ENCODE measurements around the gene CHMP1A.
"Not testable (repeated sequence)": the region's sequence is repeated elsewhere in the genome, so short reads cannot be mapped to it uniquely, and the experiment has no call there.

Gene CHMP1A

DNA sequence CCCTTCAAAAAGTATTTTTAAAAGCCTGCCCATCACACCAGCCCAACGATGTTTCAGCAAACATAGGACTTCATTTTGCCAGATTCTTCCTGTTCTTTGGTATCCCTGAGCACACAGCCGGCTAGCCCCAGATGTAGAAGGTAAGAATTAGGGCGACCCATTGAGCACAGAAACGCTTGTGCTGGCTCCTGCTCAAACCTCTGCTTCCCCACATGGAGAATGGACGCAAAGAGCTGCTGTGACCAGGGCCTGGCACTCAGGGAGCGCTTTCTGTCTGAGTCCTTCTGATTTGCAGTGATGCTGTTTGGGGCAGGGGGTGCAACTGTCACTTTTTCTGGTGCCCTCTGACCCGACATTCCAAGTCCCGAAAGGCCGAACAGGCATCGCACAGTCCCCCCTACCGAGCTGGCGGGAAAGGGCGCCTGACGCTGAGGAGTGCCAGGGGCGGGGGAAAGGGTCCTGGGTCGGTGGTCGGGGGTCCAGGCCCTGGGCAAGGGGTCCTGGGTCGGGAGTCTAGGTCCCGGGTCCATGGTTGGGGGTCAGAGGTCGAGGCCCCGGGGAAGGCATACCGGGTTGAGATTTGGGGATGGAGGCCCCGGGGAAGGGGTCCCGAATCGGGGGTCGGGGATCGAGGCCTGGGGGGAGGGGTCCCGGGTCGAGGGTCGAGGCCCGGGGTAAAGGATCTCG, 930 bp downstream of the CHMP1A start:
- no peak for DNase-seq

DNA sequence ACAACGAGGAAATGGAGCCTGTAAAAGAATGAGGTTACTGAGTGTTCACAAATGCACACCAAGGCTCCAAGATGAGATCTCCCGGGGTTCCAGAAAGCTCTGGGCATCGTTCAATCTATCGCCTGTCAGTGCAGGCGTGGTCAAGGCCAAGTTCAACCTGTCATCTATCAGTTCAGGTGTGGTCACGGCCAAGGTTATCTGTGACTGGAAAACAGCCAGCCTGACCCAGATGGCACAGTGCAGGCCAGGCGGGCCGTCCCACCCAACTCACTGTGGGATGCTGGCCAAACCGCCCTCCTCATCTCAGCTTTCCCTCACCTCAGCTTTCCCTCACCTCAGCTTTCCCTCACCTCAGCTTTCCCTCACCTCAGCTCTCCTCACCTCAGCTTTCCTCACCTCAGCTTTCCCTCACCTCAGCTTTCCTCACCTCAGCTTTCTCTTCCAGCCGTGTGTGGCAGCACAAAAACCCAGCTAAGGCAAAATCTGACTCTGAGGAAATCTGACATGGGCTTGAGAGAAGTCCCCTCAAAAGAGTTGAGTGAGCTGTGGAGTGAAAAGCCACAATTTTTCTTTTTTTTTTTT, 2.4 kb downstream of the CHMP1A start:
- no peak for DNase-seq

DNA sequence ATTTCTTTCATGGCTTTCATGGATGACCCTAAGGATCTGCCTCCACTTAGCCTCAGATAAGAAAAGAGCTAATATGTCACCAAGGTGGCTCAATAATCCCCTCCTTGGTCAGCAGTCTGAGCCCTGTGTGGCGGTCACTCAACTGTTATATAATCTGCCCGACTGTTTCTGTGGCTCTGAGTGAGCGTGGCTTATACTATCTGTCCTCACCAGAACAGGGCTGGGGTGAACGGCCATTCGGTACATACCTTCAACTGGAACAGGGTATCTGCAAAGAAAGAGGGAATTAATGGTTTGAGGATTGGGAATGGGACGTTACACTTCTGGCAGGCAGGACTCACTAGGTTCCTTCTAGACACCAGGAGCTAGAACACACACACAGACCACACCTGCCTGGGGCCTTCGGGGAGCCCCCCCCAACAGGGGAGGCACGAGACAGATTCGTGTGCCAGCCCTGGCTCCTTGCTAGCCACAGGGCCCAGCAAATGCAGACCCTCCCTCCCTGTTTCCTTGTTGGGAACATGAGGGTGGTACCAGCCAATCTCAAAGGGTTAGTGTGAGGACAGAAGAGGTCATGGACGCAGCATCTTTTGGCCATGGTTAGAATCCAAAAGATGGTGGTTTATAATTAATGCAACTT, 3.7 kb downstream of the CHMP1A start:
- DNase-seq, result no peak

DNA sequence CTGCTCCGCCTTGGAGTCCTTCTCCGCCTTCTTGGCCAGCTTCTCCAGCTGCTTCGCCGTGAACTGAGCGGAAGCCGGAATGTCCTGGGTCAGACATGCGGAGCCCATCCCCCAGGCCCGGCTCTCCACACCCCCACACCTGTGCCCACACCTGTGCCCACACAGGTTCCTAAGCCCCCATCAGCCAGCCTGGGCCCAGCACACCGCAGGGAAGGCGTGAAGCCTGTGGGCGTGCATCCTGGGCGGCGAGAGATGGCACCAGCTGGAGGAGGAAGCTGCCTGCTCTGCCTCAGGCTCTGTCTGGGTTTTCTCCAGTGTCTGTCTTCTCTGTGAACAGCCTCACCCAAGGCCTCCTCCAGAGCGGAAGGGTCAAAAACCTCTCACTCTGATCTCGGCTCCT, 5.9 kb downstream of the CHMP1A start:
- no peak for DNase-seq

DNA sequence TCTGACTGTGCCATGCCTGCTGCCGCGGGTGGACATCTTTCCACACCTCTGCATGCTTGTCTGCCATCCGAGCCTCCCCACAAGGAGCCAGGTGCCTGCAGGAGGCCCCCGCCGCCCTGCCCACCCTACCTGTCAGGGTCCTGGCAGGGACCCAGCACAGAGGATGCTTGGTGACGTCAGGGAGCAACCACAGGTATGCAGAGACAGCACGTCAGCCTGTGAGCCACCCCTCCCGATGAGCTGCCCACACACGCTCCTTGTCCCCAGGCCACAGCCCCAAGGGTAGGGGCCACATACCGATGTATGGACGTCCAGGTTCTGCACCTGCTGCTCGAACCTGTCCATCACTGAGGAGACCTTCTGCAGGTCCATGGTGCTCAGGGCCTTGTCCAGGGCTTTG, 10.6 kb downstream of the CHMP1A start:
- DNase-seq, result no peak

DNA sequence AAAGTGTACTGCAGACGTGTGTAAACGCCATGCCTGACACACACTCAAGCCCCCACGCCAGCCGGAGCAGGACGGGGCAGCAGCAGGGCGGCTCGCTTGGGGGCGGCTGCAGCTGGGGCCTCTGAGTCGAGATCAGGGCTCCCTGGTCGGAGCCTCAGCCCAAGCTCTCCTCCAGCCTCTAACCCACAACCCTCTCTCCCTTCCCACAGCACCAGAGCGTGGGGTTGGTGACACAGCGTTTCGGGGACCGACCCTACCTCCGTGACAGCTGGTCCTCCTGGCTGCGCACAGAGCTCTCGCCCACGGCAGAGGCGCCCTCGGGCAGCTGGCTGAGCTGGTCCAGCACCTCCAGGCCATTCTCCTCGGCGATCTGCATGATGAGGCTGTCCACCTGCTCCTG, 11.2 kb downstream of the CHMP1A start:
- DNase-seq, result no peak

DNA sequence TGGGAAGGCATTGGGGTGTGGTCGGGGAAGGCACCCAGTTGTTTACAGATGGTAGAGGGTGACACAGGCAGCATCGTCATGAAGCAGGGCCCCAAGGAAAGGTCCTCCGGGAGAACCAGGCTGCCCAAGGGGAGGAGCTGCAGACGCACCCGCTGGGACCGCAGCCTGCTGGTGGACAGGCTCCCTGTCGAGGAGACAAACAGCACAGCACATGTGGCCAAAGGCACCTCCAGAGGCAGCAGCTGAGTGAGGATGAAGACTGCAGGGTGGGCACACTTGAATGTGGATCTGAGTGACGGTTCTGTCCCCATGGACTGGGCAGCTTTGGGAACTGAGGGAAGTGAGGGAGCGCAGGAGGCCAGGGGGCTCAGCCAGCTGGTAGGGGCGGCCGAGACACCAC, 12.4 kb downstream of the CHMP1A start:
- no peak for DNase-seq

DNA sequence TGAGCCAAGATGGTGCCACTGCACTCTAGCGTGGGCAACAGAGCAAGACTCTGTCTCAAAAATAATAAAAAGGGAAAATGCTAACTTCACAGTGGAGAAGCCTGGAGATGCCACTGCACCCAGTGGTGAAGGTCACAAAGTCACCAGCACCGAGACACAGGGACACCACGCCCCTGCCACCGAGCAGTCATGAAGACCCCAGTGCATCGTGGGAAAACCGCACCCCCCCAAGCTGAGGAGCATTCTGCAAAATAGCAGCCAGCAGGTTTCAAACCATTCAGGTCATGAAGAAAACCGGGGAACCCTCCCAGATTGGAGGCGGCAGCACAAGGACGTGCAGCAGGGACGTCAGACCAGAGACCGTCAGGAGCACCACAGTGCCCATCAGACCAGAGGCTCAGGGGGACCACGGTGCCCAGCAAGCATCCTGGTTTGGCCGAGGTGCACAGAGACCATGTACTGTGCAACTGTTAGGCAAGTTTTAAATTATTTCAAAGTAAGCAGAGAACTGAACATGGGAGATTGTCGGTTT, 13.7 kb downstream of the CHMP1A start:
- no peak for DNase-seq

DNA sequence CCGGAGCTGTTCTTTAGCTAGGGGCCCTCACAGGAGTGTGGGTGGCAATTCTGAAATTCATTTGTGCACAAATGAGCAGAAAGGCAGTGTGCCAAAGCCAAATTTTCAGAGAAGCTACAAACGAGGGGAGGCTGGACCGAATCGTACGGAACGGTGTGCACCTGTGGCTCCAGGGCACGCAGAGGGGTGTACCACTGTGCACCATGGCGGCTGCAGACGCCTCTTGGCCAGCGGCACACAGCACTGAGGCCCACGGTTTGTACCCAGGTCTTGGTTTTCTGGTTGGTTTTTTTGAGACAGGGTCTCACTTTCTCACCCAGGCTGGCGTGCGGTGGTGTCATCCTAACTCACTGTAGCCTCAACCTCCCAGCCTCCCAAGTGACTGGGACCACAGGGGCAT, 14.9 kb downstream of the CHMP1A start:
- DNase-seq, result no peak

DNA sequence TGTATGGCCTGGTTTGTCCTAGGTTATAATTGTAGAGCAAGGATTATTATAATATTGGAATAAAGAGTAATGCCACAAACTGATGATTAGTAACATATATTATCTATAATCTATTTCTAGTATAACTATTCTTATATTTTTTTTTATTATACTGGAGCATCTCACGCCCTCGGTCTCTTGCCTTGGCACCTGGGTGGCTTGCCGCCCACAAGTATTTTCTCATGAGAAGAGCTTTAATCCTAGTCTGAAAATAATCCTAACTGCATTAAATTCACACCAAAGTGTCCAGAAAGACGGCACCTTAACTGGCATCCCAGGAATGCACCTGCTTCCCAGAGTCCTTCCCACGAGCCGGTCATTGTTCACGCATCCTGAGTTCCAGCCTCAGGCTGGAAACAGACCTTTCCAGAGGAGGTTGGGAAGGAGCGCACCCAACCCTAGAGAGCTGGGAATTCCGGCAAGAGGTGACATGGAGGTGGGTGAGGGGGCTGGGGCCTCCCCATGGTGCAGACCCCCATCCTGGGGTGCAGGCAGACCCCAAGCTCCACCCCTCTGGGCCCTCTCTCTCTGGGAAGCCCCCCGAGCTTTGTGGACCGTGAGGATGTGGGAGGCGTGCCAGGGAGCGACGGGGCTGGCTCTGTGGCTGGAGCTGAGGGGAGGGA, 15.9 kb downstream of the CHMP1A start:
- DNase-seq, result no peak

DNA sequence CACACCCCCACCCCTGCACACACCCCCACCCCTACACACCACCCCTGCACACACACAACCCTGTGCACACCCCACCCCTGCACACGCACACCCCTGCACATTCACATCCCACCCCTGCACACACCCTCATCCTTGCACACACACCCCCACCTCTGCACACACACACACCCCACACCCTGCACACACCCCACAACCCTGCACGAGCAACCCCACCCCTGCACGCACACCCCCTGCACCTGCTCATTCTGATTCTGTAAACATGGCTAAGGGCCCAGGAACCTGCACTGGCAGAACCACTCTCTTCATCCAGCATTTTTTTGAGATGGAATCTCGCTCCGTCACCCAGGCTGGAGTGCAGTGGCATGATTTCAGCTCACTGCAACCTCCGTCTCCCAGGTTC, 18.1 kb downstream of the CHMP1A start:
- no peak for DNase-seq

DNA sequence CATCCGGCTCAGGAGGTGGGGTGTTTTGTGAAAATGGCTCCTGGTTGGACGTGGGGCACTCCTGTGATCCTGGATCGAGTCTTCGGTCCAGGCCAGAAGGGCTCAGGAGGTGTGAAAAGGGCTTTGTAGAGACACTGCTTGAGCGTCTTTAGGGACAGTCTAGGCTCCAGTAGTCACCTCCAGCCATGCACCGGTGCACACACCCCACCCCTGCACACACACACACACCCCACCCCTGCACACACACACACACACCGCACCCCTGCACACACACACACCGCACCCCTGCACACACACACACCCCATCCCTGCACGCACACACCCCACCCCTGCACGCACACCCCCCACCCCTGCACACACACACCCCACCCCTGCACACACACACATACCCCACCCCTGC, 19.1 kb downstream of the CHMP1A start:
- no peak for DNase-seq

DNA sequence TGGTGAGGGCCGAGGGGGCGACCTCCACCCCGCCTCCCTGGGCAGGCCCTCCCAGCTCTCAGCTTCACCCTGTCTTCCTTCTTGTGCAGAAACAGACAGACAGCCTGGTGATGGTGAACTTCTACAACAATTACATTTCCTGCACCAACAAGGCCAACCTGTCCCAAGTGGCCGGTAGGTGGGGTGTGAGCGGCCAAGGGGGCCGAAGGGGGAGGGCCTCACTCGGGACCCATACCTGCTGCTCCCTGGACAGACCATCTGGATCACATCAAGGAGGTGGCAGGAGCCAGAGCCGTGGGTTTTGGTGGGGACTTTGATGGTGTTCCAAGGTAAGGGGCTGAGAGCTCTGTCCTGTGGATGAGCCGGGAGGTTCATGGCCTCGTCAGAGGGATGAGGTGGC, 20.1 kb downstream of the CHMP1A start:
- no peak for DNase-seq

DNA sequence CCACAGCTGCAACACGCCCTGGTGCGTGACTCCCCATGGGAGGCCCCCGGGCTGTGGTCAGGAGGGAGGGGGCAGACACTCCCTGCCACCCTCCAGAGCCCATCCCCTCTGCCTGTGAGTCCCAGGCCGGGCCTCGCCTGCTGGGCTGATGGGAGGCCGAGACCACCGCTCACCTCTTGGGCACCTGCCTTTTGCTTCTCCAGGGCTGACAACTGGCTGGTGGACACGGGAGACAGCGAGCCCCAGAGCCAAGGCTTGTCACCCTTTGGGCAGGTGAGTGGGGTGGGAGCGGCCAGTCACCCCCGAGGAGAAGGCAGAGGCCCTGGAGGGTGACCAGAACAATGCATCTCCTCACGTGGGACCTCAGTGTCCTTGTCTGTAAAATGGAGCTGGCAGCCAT, 20.8 kb downstream of the CHMP1A start:
- no peak for DNase-seq

DNA sequence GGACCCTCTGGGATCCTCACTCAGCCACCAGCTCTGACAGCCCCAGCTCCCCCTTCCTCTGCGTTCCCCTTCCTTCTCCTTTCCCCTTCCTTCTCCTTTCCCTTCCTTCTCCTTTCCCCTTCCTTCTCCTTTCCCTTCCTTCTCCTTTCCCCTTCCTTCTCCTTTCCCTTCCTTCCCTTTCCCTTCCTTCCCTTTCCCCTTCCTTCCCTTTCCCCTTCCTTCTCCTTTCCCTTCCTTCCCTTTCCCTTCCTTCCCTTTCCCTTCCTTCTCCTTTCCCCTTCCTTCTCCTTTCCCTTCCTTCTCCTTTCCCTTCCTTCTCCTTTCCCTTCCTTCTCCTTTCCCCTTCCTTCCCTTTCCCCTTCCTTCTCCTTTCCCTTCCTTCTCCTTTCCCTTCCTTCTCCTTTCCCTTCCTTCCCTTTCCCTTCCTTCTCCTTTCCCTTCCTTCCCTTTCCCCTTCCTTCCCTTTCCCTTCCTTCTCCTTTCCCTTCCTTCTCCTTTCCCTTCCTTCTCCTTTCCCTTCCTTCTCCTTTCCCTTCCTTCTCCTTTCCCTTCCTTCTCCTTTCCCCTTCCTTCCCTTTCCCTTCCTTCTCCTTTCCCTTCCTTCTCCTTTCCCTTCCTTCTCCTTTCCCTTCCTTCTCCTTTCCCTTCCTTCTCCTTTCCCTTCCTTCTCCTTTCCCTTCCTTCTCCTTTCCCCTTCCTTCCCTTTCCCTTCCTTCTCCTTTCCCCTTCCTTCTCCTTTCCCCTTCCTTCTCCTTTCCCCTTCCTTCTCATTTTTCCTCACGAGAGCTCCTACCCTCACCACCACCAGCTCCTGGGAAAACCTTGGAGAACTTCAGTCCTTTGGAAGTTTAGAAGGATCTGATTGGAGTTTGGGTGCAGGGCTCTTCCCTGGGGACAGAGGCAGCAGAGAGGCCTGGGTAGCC, 22.8 kb downstream of the CHMP1A start:
- not testable (repeated sequence) for DNase-seq

DNA sequence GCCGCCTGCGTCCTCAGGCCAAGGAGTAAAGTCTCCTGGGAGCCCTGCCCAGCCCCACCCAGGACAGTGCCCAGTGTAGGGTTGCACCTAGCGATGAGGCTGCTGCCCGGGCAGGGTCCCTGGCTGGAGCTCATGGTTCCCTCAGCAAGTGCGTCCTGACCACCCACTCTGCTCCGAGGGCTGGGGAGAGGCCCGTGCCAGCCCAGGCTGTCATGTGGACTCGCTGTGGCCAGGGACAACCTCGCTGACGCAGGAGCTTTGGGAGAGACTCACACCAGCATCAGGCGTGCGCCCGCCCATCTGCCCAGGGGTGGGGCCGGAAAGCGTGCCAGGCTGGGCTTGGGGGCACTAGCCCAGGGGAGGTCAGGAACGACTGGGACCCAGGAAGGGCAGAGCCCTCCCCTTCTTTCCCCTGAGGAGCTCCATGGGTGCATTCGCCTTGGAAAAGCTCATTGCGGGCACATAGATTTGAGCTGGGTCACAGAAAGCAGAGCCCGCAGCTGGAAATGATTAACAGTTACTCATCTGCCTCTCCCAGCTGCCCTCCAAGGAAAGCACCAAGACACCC, 24.4 kb downstream of the CHMP1A start:
- DNase-seq, result no peak

DNA sequence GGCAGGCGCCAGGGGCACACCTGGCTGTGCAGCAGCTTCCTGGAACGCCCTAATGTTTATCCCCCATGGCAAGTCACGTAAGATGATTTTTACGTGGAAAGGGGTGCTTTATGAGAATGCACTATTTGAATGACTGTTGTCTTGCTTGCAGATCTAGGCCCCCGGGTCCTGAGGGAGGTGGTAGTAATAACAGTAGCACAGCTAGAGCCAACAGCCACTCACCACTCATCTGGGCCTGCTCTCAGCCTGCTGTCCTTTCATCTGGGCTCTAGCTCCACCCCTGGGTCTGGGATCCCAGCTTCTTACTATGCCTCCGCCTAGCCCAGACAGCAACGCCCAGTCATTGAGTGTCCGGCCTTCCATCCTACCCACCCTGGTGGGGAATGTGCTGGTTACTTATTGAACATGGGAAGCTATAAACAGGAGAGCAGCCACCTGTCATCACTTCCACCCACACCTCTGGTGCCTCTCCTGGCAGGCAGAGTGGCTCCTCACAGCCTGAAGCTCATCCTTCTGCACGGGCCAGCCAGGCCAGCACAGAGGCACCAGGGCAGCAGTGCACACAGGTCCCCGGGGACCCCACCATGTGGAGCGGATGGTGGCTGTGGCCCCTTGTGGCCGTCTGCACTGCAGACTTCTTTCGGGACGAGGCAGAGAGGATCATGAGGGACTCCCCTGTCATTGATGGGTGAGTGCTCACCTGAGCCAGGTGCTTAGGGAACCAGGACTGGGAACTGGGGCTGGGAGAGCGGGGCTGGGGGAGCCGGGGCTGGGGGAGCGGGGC, 27.5 kb downstream of the CHMP1A start:
- DNase-seq, result no peak

DNA sequence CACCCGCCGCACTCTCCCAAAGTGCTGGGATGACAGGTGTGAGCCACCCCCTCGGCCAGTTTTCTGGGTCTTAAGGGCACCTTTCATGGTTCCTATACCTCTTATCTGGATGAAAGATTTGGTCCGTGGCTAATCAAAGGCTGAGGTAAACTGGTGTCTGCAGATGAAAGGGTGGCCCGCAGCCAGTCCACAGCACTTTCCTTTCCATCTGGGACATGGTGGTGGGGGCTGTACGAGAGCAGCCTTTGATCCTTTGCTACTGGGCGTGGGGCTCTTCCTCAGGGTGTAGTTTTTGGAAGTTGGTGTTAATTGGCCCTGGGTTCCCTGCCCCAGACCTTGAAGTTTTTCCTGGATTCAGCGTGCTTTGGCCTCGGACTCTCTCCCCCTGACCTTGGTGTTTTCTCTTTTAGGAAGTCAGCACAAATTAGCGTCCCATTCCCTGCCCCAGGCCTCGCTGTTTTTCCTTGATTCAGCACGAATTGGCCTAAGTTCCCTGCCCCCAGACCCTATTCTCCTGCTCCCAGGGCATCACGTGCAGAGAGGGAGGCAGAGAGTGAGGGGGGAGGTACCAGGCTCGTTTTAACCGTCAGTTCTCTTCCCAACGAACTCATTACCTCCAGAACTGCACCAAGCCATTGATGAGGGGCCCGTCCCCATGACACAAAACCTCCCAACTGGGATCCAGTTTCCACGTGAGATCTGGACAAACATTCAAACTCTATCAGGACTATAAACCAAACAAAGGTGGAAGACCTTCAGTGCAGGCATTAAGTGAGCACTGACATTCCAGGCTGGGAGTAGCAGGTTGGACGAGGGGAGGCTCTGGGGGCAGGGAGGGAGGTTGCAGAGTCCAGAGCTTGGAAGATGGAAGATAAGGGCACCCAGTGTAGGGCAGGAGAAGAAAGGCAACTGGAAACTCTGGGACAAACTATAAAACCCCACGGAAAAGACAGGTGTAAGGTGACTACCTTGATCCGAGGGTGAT, 32.4 kb downstream of the CHMP1A start:
- DNase-seq, result no peak

DNA sequence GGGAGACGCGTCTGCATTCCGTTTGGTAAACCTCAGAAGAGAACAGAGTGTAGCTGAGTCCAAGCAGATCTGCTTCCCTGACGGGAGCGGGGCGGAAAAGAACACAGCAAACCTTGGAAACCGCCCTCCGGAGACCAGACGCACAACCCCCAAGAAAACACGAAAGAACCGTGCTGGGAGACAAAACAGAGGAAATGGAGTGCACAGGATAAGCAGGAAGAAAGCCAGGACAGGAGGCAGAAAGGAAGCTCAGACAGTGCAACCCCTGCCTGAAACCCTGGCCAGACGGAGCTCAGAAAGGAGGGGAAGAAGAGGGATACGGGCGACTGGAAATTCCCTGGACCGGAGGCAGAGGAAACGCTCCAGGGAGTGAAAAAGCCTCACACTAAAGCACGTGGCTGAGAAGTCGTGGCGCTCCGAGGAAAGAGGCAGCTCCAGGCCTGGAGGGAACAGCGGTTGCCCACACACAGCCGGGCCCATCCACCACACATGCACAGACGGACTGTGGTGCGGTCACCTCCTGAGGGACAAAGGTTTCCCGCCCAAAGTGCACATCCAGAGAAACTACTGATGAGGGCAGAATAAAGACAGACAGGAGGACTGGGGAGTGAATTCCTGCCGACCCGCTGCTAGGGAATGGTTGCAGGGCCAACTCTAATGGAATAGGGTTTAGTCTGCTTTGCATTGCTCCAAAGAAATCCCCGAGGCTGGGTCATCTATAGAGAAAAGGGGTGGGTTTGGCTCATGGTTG, 33.8 kb downstream of the CHMP1A start:
- no peak for DNase-seq

Data from activated naive CD4-positive, alpha-beta T cell (primary cell).